Epithelial cell of esophagus (primary cell): ENCODE data around the gene KRT14.
A peak's percentile ranks its signal among the peaks of the same experiment; 100 is the strongest.
"Not testable (repeated sequence)": the region's sequence is repeated elsewhere in the genome, so short reads cannot be mapped to it uniquely, and the experiment has no call there.

ENCODE experiments used
- DNase-seq: peaks from one replicate; pipeline ENCODE4 v3.0.0; 2010; ENCODE audit warnings: low read depth
- H3K4me3 ChIP-seq: 2 replicates; pipeline ENCODE4 v1.5.1; 2011; ENCODE audit warnings: mild to moderate bottlenecking, low read length, control low read depth
- CTCF ChIP-seq: IDR thresholded peaks from 2 replicates; pipeline ENCODE4 v1.5.1; 2011; ENCODE audit warnings: low read depth, mild to moderate bottlenecking, low read length, control low read depth, inconsistent platforms; ENCODE audit not compliant: insufficient read depth; ENCODE audit errors: missing control alignments

Gene KRT14

GRCh38 chr17:41631025-41631897 is 44.6 kb upstream of the KRT14 start:
- H3K4me3 ChIP-seq, result no peak overlapping the region
- TF ChIP-seq CTCF, result no peak
- DNase-seq, result no peak

- TF ChIP-seq CTCF, result no peak
- no peak for DNase-seq
- no peak overlapping the region for H3K4me3 ChIP-seq
Observed at GRCh38 chr17:41629826-41630670, 43.4 kb upstream of the KRT14 start.

- H3K4me3 ChIP-seq, result no peak overlapping the region
- no peak for TF ChIP-seq CTCF
- DNase-seq, result no peak
Observed at GRCh38 chr17:41629316-41629715, 42.6 kb upstream of the KRT14 start.

GRCh38 chr17:41628621-41629255 is 42.0 kb upstream of the KRT14 start:
- not testable (repeated sequence) for H3K4me3 ChIP-seq
- peak; percentile 81 for DNase-seq

GRCh38 chr17:41628073-41628370 is 41.3 kb upstream of the KRT14 start:
- not testable (repeated sequence) for H3K4me3 ChIP-seq, DNase-seq

- no peak for DNase-seq
- H3K4me3 ChIP-seq, result no peak overlapping the region
- TF ChIP-seq CTCF, result no peak
Observed at GRCh38 chr17:41627316-41628072, 40.8 kb upstream of the KRT14 start.

GRCh38 chr17:41626914-41627295 is 40.2 kb upstream of the KRT14 start:
- not testable (repeated sequence) for DNase-seq, H3K4me3 ChIP-seq

- not testable (repeated sequence) for DNase-seq, H3K4me3 ChIP-seq
Observed at GRCh38 chr17:41626028-41626913, 39.6 kb upstream of the KRT14 start.
